ENCODE results near the gene SLC10A2.

GRCh38 chr13:103066079-103066780, at the start of gene SLC10A2:
- TF ChIP-seq CTCF (IDR thresholded peaks at IDR 0.05; ENCODE audit: low read depth, low read length, poor library complexity, severe bottlenecking), result no peak
- no peak for TF ChIP-seq EZH2phosphoT487 (IDR thresholded peaks at IDR 0.05; ENCODE audit: borderline replicate concordance, low read length)

Measured in DOHH2 (cell line).